Activated CD4-positive, alpha-beta T cell treated with anti-CD3 and anti-CD28 coated beads, Interleukin-2, Interleukin-6, amounts not matched to agents 100 ng/mL and 50 ng/mL, durations not matched to agents 16 hours and 8 hours (primary cell): ENCODE measurements around the gene CAMSAP1.

Experiments used
- DNase-seq: peaks from one replicate; pipeline ENCODE4 v3.0.0-alpha.2; 2020

CAMSAP1 gene

DNA sequence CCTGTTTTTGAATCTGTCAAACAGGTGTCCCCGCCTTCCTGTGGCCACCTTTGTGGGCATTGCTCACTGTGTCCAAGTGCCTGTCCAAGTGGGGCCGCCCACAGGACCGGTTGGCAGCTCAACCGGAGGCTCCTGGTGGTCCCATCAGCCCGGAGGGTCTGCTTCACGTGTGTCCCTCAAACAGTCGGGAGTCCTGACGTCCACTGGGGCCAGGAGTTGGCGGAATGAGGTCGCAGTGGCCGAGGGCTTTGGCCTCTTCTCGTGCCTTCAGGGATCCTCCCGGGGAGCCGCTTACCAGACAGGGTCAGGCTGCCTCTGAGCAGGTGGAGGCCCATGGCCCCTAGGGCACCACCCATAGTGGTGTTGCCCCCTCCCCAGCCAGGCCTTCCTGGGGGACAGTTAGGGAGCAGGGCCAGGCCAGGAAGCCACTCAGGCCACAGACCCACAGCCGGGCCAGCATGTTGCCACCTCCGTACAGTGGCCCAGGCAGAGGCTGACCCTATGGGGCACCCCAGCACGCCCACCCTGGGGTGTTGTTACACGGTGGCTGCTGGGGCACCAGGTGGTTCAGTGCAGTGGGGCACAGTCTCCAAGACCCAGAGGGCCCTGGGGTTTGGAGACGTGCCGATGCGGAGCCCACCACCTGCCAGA, 135.8 kb downstream of the CAMSAP1 start:
- DNase-seq, result no peak

DNA sequence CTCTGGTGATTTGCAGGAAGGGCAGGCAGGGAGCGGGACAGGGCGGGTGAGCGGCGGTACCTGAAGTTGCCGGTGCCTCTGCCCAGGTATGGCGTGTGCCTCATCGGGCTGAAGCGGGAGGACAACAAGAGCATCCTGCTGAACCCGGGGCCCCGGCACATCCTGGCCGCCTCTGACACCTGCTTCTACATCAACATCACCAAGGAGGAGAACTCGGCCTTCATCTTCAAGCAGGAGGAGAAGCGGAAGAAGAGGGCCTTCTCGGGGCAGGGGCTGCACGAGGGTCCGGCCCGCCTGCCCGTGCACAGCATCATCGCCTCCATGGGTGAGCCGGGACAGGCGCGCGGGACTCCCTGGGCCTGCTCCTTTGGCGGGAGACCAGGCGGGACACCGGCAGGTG, 136.6 kb downstream of the CAMSAP1 start:
- DNase-seq, result no peak

DNA sequence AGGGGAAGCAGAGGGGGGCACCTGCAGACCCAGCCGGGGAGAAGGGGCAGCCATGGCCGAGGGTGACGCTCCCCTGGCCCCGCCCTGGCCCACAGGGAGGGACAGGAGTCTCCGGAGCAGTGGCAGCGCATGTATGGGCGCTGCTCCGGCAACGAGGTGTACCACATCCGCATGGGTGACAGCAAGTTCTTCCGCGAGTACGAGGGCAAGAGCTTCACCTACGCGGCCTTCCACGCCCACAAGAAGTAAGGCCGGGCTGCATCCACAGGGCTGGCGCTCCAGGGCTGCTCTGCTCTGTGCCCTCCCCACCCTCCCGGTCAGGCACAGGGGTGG, 137.2 kb downstream of the CAMSAP1 start:
- DNase-seq, result no peak

- DNase-seq, result no peak
These were observed 137.7 kb downstream of the CAMSAP1 start for GRCh38 chr9:135769489-135770202.

- DNase-seq, result no peak
These were observed 138.7 kb downstream of the CAMSAP1 start for GRCh38 chr9:135768516-135769218.

- no peak for DNase-seq
These were observed 140.6 kb downstream of the CAMSAP1 start for GRCh38 chr9:135766707-135767106.

GRCh38 chr9:135766251-135766650, 141.1 kb downstream of the CAMSAP1 start:
- DNase-seq, result no peak

GRCh38 chr9:135765416-135765815, 141.9 kb downstream of the CAMSAP1 start:
- DNase-seq, result no peak

DNA sequence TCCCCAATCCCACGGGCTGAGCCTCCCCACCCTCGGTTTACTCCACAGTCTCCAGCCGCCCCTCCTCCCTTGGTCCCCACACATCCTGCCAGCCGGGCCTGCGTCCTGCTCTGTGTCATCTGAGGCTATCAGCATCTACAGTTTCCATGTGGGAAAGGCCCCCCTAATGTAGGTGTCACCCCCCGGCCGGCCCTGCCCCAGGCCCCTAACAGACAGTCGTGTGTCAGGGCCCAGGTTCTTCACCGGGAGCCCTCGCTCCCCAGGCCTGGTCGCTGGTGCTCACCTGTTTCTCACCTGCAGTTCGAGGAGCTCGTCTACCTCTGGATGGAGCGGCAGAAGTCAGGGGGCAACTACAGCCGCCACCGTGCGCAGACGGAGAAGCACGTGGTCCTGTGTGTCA, 142.6 kb downstream of the CAMSAP1 start:
- no peak for DNase-seq

DNA sequence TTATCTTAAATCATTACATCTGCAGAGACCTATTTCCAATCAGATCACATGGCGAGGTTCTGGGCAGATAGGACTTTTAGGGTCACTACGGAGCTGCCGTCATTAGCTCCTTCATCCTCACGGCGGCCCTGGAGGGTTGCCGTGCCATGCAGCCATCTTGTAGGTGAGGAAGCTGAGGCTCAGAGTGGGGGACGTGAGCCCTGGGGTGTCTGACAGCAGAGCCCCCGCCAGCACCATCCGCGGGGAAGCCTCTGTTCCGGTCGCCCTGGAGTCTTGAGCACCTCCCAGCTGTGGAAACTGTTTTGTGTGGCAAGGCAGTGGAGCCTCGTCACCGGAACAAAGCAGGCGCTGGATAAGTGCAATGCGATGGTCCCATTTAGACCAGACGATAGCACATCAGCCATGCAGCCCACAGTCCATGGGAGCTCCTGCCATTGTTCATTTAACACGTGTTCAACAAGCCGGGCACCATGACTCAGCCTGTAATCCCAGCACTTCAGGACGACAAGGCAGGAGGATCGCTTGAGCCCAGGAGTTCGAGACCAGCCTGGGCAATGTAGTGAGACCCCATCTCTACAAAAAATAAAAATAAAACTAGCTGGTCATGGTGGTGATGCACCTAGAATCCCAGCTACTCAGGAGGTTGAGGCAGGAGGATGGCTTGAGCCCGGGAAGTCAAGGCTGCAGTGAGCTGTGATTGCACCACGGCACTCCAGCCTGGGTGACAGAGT, 143.5 kb downstream of the CAMSAP1 start:
- no peak for DNase-seq

DNA sequence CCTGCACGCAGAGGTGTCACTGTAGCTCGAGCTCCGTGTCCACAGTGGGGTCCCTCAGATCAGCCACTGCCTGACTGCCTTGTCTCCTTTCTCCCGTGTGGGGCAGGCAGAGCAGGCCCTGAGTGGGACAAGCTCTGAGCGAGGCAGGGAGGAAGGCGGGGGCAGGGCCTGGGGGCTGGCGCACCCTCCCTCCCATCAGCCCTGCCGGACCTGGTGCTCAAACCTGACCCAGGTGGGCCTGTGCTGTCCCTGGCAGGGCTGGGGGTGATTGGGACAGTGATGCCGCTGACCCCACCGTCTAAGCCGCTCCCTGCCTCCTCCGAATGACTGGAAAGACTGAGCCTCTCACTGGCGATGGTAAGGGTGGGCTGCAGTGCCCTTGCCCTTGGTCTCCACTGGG, 144.4 kb downstream of the CAMSAP1 start:
- DNase-seq, result no peak

DNA sequence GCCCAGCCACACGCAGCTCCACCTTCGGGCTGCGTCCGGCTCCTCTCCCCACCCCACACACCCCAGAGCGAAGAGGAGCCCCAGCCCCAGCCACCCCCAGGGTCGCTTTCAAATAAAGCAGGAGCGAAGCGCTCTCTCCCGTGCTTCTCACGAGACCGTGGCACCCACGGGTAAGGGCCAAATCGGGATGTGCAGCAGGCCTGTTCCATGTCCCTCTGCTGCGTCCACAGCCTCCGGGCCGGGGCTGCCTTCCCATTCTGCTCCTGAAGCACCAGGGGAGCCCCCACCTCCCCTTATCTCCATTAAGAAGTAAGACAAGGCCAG, 145.5 kb downstream of the CAMSAP1 start:
- no peak for DNase-seq

GRCh38 chr9:135761150-135761844, 146.0 kb downstream of the CAMSAP1 start:
- no peak for DNase-seq

GRCh38 chr9:135760465-135760864, 146.9 kb downstream of the CAMSAP1 start:
- no peak for DNase-seq

- DNase-seq, result no peak
These were observed 147.6 kb downstream of the CAMSAP1 start for GRCh38 chr9:135759676-135760300.

- no peak for DNase-seq
These were observed 148.5 kb downstream of the CAMSAP1 start for GRCh38 chr9:135758870-135759269.
